Stimulated activated naive B cell treated with anti-CD40 and anti-IgM and Interleukin-4, amounts not matched to agents 10 μg/mL and 1 μg/mL and 100 μg/mL, for 72 hours (primary cell): ENCODE results near the gene SLC35F1.
"Not testable (repeated sequence)": the region's sequence is repeated elsewhere in the genome, so short reads cannot be mapped to it uniquely, and the experiment has no call there.

ENCODE experiments used
- ATAC-seq, 2 donors: fragments of 150-1000 bp; cut with Tn5 transposase; replicated peaks; 2 replicates each; pipeline ENCODE4 v1.10.0; 2021; ENCODE audit warnings: moderate library complexity in 1 of 2
- DNase-seq: peaks from one replicate; pipeline ENCODE4 v3.0.0; 2021
- H3K27ac Mint-ChIP-seq: one replicate; pipeline ENCODE4 v1.8.0; 2022; ENCODE audit warnings: mild to moderate bottlenecking, mixed read lengths
- H3K27me3 Mint-ChIP-seq, 2 donors: one replicate each; pipeline ENCODE4 v1.8.0; 2022; ENCODE audit warnings: mixed read lengths in 2 of 2
- H3K36me3 Mint-ChIP-seq, 2 donors: one replicate each; pipeline ENCODE4 v1.8.0; 2022; ENCODE audit warnings: mixed read lengths in 2 of 2, mild to moderate bottlenecking in 1 of 2
- H3K4me1 Mint-ChIP-seq, 2 donors: one replicate each; pipeline ENCODE4 v1.8.0; 2022; ENCODE audit warnings: mixed read lengths in 2 of 2, mild to moderate bottlenecking in 1 of 2
- H3K4me3 Mint-ChIP-seq, 2 donors: one replicate each; pipeline ENCODE4 v1.8.0; 2022; ENCODE audit warnings: mild to moderate bottlenecking in 2 of 2, mixed read lengths in 2 of 2, moderate library complexity in 1 of 2
- H3K9me3 Mint-ChIP-seq, 2 donors: one replicate each; pipeline ENCODE4 v1.8.0; 2022; ENCODE audit warnings: mixed read lengths in 2 of 2, mild to moderate bottlenecking in 1 of 2

The SLC35F1 gene

DNA sequence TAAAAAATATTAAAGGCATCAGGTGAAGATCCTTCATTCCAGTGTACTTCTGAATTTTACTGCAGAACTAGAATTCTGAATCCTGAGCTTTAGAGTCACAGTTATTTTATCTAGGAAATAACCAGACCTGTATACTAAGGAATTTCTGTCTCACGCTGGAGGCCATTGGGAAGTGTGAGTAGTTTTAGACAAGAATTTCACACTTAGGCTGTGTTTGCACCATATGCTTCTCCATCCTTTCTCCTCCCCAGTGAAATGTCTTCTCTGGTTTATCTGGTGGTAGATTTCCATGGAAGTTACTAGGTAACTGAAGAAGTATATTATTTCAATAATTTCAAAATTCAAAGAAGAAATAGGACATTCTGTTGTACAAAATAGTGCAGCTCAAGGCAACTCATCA lies 83.1 kb downstream of the SLC35F1 start:
- ATAC-seq (no peak), DNase-seq (no peak)
- H3K4me1 Mint-ChIP-seq, result no peaks in the 10 kb centered on the region
- no peaks in the 10 kb centered on the region for H3K9me3 Mint-ChIP-seq
- H3K27me3 Mint-ChIP-seq, result no peaks in the 10 kb centered on the region
- no peaks in the 10 kb centered on the region for H3K36me3 Mint-ChIP-seq
- H3K4me3 Mint-ChIP-seq, result no peak overlapping the region
- H3K27ac Mint-ChIP-seq, result no peak overlapping the region

- no peak overlapping the region for H3K27ac Mint-ChIP-seq
- H3K36me3 Mint-ChIP-seq, result no peaks in the 10 kb centered on the region
- no peak for DNase-seq
Measured at GRCh38 chr6:117992856-117993255, 85.8 kb downstream of the SLC35F1 start.

DNA sequence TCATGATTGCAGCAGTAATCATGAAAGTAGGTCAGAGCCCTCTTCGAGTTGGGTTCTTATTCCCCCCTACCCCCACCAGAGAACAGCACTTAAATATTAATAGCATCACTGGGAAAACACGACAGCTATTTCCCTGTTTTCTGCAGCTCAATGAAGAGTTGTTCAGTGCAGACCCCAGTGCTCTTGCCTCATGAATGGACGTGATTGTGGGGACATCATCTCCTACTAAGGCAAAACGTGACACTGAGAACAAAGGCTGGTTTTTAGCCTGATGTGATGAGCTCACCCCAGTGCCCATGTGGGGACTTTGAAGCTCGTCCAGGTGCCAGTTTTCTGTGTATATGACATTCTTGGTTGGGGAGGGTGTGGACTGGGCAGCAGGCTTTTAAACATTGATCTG lies 105.9 kb downstream of the SLC35F1 start:
- ATAC-seq, result no peak
- Mint-ChIP-seq H3K27me3 (no peaks in the 10 kb centered on the region), H3K4me3 (no peak overlapping the region), H3K9me3 (peaks cover 8 to 15% of the 10 kb centered on the region in 2 donors), H3K27ac (no peak overlapping the region), H3K36me3 (no peaks in the 10 kb centered on the region), H3K4me1 (no peaks in the 10 kb centered on the region)
- no peak for DNase-seq

More at GRCh38 chr6:117992856-117993255, 85.8 kb downstream of the SLC35F1 start:
- H3K4me3 Mint-ChIP-seq, result no peak overlapping the region
- no peaks in the 10 kb centered on the region for H3K27me3 Mint-ChIP-seq
- no peak for ATAC-seq
- H3K4me1 Mint-ChIP-seq, result no peaks in the 10 kb centered on the region
- no peaks in the 10 kb centered on the region for H3K9me3 Mint-ChIP-seq

DNA sequence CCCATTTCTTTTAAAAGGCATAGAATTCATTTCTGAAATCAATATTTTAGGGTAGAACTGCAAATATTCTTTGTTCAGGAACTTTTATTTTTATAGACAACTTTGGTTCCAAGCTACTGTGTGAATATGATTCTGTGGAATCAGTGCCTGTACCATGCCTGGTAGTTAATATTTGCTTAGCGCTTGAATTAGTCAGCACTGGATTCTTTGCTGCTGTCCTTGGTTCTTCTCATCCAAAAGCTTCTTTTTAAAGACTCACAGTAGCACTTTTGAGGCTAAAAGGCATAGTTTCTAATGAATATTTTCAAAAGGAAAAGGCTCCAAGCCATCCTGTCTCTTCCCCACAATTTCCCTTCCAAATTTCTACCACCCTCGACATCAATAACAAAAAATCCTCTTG lies 109.5 kb downstream of the SLC35F1 start:
- Mint-ChIP-seq H3K4me1 (no peaks in the 10 kb centered on the region), H3K36me3 (no peaks in the 10 kb centered on the region), H3K9me3 (peaks cover 3 to 5% of the 10 kb centered on the region in 2 donors), H3K27ac (no peak overlapping the region), H3K4me3 (no peak overlapping the region), H3K27me3 (no peaks in the 10 kb centered on the region)
- DNase-seq, result no peak
- no peak for ATAC-seq

DNA sequence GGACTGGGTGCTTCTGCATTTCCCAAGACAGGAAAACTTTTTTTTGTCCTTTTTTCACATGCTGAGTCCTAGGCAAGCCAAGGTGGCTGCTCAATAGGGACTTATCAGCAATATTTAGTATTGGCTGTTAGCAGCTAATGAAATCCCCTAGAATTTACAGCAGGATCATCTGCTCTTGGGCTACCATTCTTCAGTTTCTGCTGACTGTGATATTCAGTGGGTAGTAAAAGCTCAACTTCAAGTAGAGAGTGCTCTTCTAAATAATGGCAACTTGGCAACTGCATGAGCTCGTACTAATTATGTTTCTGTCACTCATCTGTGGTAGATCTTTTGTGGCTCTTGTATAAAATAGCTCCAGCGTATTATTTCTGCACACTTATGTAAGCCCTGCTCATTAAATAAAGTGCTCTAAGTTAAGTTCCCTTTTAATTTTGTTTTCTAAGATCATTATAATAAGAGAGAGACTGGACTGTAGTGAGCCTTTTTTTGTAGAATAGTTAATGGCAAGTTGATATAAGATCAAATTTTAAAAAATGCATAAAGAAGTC lies 110.3 kb downstream of the SLC35F1 start:
- Mint-ChIP-seq H3K4me1 (no peaks in the 10 kb centered on the region), H3K36me3 (no peaks in the 10 kb centered on the region), H3K27ac (no peak overlapping the region), H3K9me3 (peaks cover 6 to 13% of the 10 kb centered on the region in 2 donors), H3K4me3 (no peak overlapping the region), H3K27me3 (no peaks in the 10 kb centered on the region)
- ATAC-seq (no peak), DNase-seq (no peak)

- no peak for ATAC-seq
- H3K27ac Mint-ChIP-seq, result no peak overlapping the region
- H3K36me3 Mint-ChIP-seq, result no peaks in the 10 kb centered on the region
- DNase-seq, result no peak
- H3K4me3 Mint-ChIP-seq, result no peak overlapping the region
- H3K27me3 Mint-ChIP-seq, result no peaks in the 10 kb centered on the region
- H3K4me1 Mint-ChIP-seq, result no peaks in the 10 kb centered on the region
- H3K9me3 Mint-ChIP-seq, result peaks cover 4 to 8% of the 10 kb centered on the region in 2 donors
Measured at GRCh38 chr6:118023771-118024170, 116.7 kb downstream of the SLC35F1 start.

DNA sequence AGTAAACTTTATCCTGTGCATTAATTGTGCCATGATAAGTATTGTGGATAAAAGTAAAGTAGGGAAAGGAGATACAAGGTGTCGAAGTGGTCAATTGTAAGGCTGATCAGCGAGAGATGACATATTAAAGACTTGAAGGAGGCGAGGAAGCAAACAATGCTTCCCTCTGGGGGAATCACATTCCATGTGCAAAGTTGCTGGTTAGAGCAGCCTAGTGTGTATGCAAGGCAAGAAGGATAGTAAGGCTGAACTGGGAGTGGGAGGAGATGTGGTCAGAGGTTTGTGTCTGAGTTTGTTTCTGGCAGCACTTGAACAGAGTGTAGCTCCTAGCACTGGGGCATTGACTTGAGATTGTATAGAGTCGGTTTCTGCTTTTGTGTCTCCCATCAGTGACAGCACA lies 122.9 kb downstream of the SLC35F1 start:
- H3K36me3 Mint-ChIP-seq, result no peaks in the 10 kb centered on the region
- H3K27ac Mint-ChIP-seq, result no peak overlapping the region
- ATAC-seq (no peak), DNase-seq (no peak)
- no peak overlapping the region for H3K4me3 Mint-ChIP-seq
- H3K9me3 Mint-ChIP-seq, result peaks cover 0 to under 1% of the 10 kb centered on the region in 2 donors
- no peaks in the 10 kb centered on the region for H3K27me3 Mint-ChIP-seq
- no peaks in the 10 kb centered on the region for H3K4me1 Mint-ChIP-seq

GRCh38 chr6:118037479-118037878 lies 130.4 kb downstream of the SLC35F1 start:
- DNase-seq, H3K9me3 Mint-ChIP-seq, ATAC-seq, H3K4me3 Mint-ChIP-seq, H3K36me3 Mint-ChIP-seq, H3K27me3 Mint-ChIP-seq, H3K4me1 Mint-ChIP-seq, H3K27ac Mint-ChIP-seq: not testable (repeated sequence)

GRCh38 chr6:118042855-118043254 lies 135.8 kb downstream of the SLC35F1 start:
- DNase-seq (no peak), ATAC-seq (no peak)
- H3K27me3 Mint-ChIP-seq, result peaks cover 0 to 6% of the 10 kb centered on the region in 2 donors
- no peak overlapping the region for H3K27ac Mint-ChIP-seq
- H3K9me3 Mint-ChIP-seq, result peaks cover 3% of the 10 kb centered on the region in 2 donors
- no peak overlapping the region for H3K4me3 Mint-ChIP-seq
- H3K36me3 Mint-ChIP-seq, result no peaks in the 10 kb centered on the region
- no peaks in the 10 kb centered on the region for H3K4me1 Mint-ChIP-seq

GRCh38 chr6:118044275-118044674 lies 137.2 kb downstream of the SLC35F1 start:
- Mint-ChIP-seq H3K27ac (no peak overlapping the region), H3K4me1 (no peaks in the 10 kb centered on the region), H3K36me3 (no peaks in the 10 kb centered on the region), H3K27me3 (peaks cover 0 to 6% of the 10 kb centered on the region in 2 donors), H3K9me3 (peaks cover 3% of the 10 kb centered on the region in 2 donors), H3K4me3 (no peak overlapping the region)
- DNase-seq (no peak), ATAC-seq (no peak)

- Mint-ChIP-seq H3K9me3 (no peaks in the 10 kb centered on the region), H3K4me3 (no peak overlapping the region), H3K27me3 (no peaks in the 10 kb centered on the region), H3K4me1 (no peaks in the 10 kb centered on the region), H3K27ac (no peak overlapping the region), H3K36me3 (no peaks in the 10 kb centered on the region)
- no peak for DNase-seq
- ATAC-seq, result no peak
Measured at GRCh38 chr6:118054082-118054481, 147.0 kb downstream of the SLC35F1 start.

DNA sequence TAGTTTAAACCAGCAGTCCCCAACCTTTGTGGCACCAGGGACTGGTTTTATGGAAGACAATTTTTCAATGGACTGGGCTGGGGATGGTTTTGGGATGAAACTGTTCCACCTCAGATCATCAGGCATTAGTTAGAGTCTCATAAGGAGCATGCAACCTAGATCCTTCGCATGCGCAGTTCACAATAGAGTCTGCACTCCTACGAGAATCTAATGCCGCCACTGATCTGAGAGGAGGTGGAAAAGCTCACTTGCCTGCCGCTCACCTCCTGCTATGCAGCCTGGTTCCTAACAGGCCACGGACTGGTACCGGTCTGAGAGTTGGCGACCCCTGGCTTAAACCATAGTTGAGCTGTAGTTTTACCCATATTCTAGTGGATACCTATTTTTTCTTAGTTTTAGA lies 154.6 kb downstream of the SLC35F1 start:
- Mint-ChIP-seq H3K27ac (no peak overlapping the region), H3K4me1 (no peaks in the 10 kb centered on the region), H3K9me3 (peaks cover 0 to 1% of the 10 kb centered on the region in 2 donors), H3K4me3 (no peak overlapping the region), H3K27me3 (no peaks in the 10 kb centered on the region), H3K36me3 (no peaks in the 10 kb centered on the region)
- DNase-seq (no peak), ATAC-seq (no peak)

DNA sequence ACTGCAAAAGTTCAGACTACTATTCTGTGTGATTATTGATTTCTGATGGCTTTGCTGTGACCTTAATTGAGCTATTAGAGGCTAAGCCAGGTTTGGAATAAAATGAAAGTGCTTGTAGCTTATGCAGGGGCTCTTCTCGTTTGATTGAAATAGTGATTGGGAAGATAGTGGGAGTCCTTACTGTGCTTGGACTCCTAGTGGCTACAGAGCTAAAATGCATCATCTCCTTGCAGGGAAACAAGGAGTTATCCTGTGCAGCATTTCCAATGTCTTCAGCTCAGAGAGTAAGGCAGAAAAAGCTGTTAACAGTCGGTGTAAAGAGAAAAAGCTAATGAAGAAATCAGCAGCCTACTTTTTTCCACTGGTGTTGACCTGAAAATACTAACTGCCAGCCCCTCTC lies 173.5 kb downstream of the SLC35F1 start:
- H3K36me3 Mint-ChIP-seq, result no peaks in the 10 kb centered on the region
- peaks cover 1 to 4% of the 10 kb centered on the region in 2 donors for H3K9me3 Mint-ChIP-seq
- H3K27ac Mint-ChIP-seq, result no peak overlapping the region
- H3K4me3 Mint-ChIP-seq, result no peak overlapping the region
- ATAC-seq (no peak), DNase-seq (no peak)
- peaks cover 4% of the 10 kb centered on the region in 2 donors for H3K27me3 Mint-ChIP-seq
- no peaks in the 10 kb centered on the region for H3K4me1 Mint-ChIP-seq

GRCh38 chr6:118083711-118084110 lies 176.6 kb downstream of the SLC35F1 start:
- ATAC-seq, result no peak
- Mint-ChIP-seq H3K4me1 (no peaks in the 10 kb centered on the region), H3K4me3 (no peak overlapping the region), H3K9me3 (no peaks in the 10 kb centered on the region), H3K36me3 (no peaks in the 10 kb centered on the region), H3K27me3 (peaks cover 0 to 4% of the 10 kb centered on the region in 2 donors), H3K27ac (no peak overlapping the region)
- DNase-seq, result no peak

GRCh38 chr6:118085665-118086064 lies 178.6 kb downstream of the SLC35F1 start:
- no peak for DNase-seq
- no peak for ATAC-seq
- no peaks in the 10 kb centered on the region for H3K36me3 Mint-ChIP-seq
- H3K27me3 Mint-ChIP-seq, result peaks cover 0 to 4% of the 10 kb centered on the region in 2 donors
- H3K4me1 Mint-ChIP-seq, result no peaks in the 10 kb centered on the region
- H3K27ac Mint-ChIP-seq, result no peak overlapping the region
- H3K4me3 Mint-ChIP-seq, result no peak overlapping the region
- peaks cover 2% of the 10 kb centered on the region in 2 donors for H3K9me3 Mint-ChIP-seq

GRCh38 chr6:118086159-118086558 lies 179.1 kb downstream of the SLC35F1 start:
- Mint-ChIP-seq H3K4me1 (no peaks in the 10 kb centered on the region), H3K27me3 (peaks cover 0 to under 1% of the 10 kb centered on the region in 2 donors), H3K27ac (no peak overlapping the region), H3K9me3 (peaks cover 4 to 5% of the 10 kb centered on the region in 2 donors), H3K4me3 (no peak overlapping the region), H3K36me3 (no peaks in the 10 kb centered on the region)
- DNase-seq (no peak), ATAC-seq (no peak)
